ENCODE measurements around the gene CPA3. TPM values are rescaled to one million over a fixed set of nuclear protein-coding genes. Genes with fewer than 3 reads are reported as not detected.

CPA3 gene
- total RNA-seq, 1 donor from 2014 or later, result 1.4 TPM

- TF ChIP-seq CTCF (IDR thresholded peaks at IDR 0.05; ENCODE audit: borderline replicate concordance), result no peak
- no peaks in the 10 kb centered on the region for H3K4me1 ChIP-seq
Measured at GRCh38 chr3:148873270-148873927, 8.3 kb downstream of the CPA3 start.

GRCh38 chr3:148873977-148874376 lies 8.9 kb downstream of the CPA3 start:
- peaks cover 12% of the 10 kb centered on the region for H3K27me3 ChIP-seq (ENCODE audit: low read depth)
- H3K27ac ChIP-seq (replicated peaks), result no peak overlapping the region
- DNase-seq, result no peak
- no peaks in the 10 kb centered on the region for H3K4me1 ChIP-seq
- no peak overlapping the region for H3K4me3 ChIP-seq
- intact Hi-C loops (cut with micrococcal nuclease), result no loop called here
- TF ChIP-seq CTCF (IDR thresholded peaks at IDR 0.05; ENCODE audit: borderline replicate concordance), result no peak
- H3K36me3 ChIP-seq, result no peaks in the 10 kb centered on the region
- no peaks in the 10 kb centered on the region for H3K9me3 ChIP-seq (replicated peaks)

More at GRCh38 chr3:148873270-148873927, 8.3 kb downstream of the CPA3 start:
- Histone ChIP-seq H3K9me3 (replicated peaks) (no peaks in the 10 kb centered on the region), H3K27me3 (ENCODE audit: low read depth) (peaks cover 12% of the 10 kb centered on the region), H3K4me3 (no peak overlapping the region), H3K27ac (replicated peaks) (no peak overlapping the region), H3K36me3 (no peaks in the 10 kb centered on the region)
- DNase-seq, result no peak
- intact Hi-C loops (cut with micrococcal nuclease), result no loop called here

- no peaks in the 10 kb centered on the region for H3K4me1 ChIP-seq
- intact Hi-C loops (cut with micrococcal nuclease), result no loop called here
- no peak overlapping the region for H3K4me3 ChIP-seq
- H3K9me3 ChIP-seq (replicated peaks), result no peaks in the 10 kb centered on the region
- no peak overlapping the region for H3K27ac ChIP-seq (replicated peaks)
- TF ChIP-seq CTCF (IDR thresholded peaks at IDR 0.05; ENCODE audit: borderline replicate concordance), result no peak
- no peak for DNase-seq
- peaks cover 12% of the 10 kb centered on the region for H3K27me3 ChIP-seq (ENCODE audit: low read depth)
- no peaks in the 10 kb centered on the region for H3K36me3 ChIP-seq
Measured at GRCh38 chr3:148878095-148878494, 13.0 kb downstream of the CPA3 start.

- H3K9me3 ChIP-seq (replicated peaks), result no peaks in the 10 kb centered on the region
- no peaks in the 10 kb centered on the region for H3K4me1 ChIP-seq
- no peak for TF ChIP-seq CTCF (IDR thresholded peaks at IDR 0.05; ENCODE audit: borderline replicate concordance)
- H3K36me3 ChIP-seq, result no peaks in the 10 kb centered on the region
- H3K27ac ChIP-seq (replicated peaks), result no peak overlapping the region
- intact Hi-C loops (cut with micrococcal nuclease), result no loop called here
- no peak overlapping the region for H3K4me3 ChIP-seq
- DNase-seq, result no peak
- H3K27me3 ChIP-seq (ENCODE audit: low read depth), result peaks cover 12% of the 10 kb centered on the region
Measured at GRCh38 chr3:148879256-148879655, 14.2 kb downstream of the CPA3 start.

- Histone ChIP-seq H3K27ac (replicated peaks) (no peak overlapping the region), H3K9me3 (replicated peaks) (no peaks in the 10 kb centered on the region), H3K4me1 (no peaks in the 10 kb centered on the region), H3K27me3 (ENCODE audit: low read depth) (peaks cover 12% of the 10 kb centered on the region), H3K36me3 (no peaks in the 10 kb centered on the region), H3K4me3 (no peak overlapping the region)
- no peak for DNase-seq
- intact Hi-C loops (cut with micrococcal nuclease), result no loop called here
- no peak for TF ChIP-seq CTCF (IDR thresholded peaks at IDR 0.05; ENCODE audit: borderline replicate concordance)
Measured at GRCh38 chr3:148880681-148881080, 15.6 kb downstream of the CPA3 start.
